Neural cell (in vitro differentiated cells): ENCODE measurements around the gene ETF1.

ENCODE experiments used
- CTCF ChIP-seq: fragments of 450-650 bp; IDR thresholded peaks from 2 replicates; pipeline ENCODE4 v1.5.1; 2014; ENCODE audit warnings: antibody characterized with exemption, mild to moderate bottlenecking, moderate library complexity; ENCODE audit not compliant: poor library complexity, severe bottlenecking
- EP300 ChIP-seq: fragments of 450-650 bp; conservative IDR thresholded peaks from 2 replicates; pipeline ENCODE4 v1.6.1; 2014; ENCODE audit warnings: antibody characterized with exemption, mild to moderate bottlenecking, moderate library complexity; ENCODE audit not compliant: poor library complexity, severe bottlenecking
- EZH2 ChIP-seq: fragments of 200-600, 300-800 bp; shearing (Covaris generic), sonication (generic); IDR thresholded peaks from 2 replicates; pipeline ENCODE4 v1.6.1; 2014; ENCODE audit warnings: antibody characterized with exemption, low read length, borderline replicate concordance, mild to moderate bottlenecking; ENCODE audit not compliant: insufficient read depth, poor library complexity, severe bottlenecking
- MXI1 ChIP-seq: fragments of 450-650 bp; conservative IDR thresholded peaks from 2 replicates; pipeline ENCODE4 v1.6.1; 2014; ENCODE audit warnings: antibody characterized with exemption, mild to moderate bottlenecking; ENCODE audit not compliant: poor library complexity, severe bottlenecking
- POLR2AphosphoS5 ChIP-seq: IDR thresholded peaks from 2 replicates; pipeline ENCODE4 v1.6.1; 2012
- RAD21 ChIP-seq: fragments of 450-650 bp; conservative IDR thresholded peaks from 2 replicates; pipeline ENCODE4 v1.6.1; 2014; ENCODE audit warnings: antibody characterized with exemption, mild to moderate bottlenecking, moderate library complexity
- SMC3 ChIP-seq: fragments of 450-650 bp; conservative IDR thresholded peaks from 2 replicates; pipeline ENCODE4 v1.6.1; 2014; ENCODE audit warnings: antibody characterized with exemption, mild to moderate bottlenecking, moderate library complexity; ENCODE audit not compliant: poor library complexity

- no peak for TF ChIP-seq CTCF
- no peak for TF ChIP-seq EZH2
- TF ChIP-seq POLR2AphosphoS5: no peak
- TF ChIP-seq RAD21: no peak
- TF ChIP-seq EP300: no peak
- TF ChIP-seq SMC3: no peak
- TF ChIP-seq MXI1: no peak
These were observed 50.4 kb downstream of the ETF1 start for GRCh38 chr5:138492560-138493045.
